GM21717 (cell line): ENCODE measurements around the gene SLC22A23.

ENCODE experiments used
- ATAC-seq: cut with Tn5 transposase; IDR thresholded peaks from one replicate; pipeline ENCODE4 v1.9.1; 2021; ENCODE audit warnings: mild to moderate bottlenecking, moderate library complexity; ENCODE audit not compliant: unreplicated experiment

SLC22A23 gene, protein sequence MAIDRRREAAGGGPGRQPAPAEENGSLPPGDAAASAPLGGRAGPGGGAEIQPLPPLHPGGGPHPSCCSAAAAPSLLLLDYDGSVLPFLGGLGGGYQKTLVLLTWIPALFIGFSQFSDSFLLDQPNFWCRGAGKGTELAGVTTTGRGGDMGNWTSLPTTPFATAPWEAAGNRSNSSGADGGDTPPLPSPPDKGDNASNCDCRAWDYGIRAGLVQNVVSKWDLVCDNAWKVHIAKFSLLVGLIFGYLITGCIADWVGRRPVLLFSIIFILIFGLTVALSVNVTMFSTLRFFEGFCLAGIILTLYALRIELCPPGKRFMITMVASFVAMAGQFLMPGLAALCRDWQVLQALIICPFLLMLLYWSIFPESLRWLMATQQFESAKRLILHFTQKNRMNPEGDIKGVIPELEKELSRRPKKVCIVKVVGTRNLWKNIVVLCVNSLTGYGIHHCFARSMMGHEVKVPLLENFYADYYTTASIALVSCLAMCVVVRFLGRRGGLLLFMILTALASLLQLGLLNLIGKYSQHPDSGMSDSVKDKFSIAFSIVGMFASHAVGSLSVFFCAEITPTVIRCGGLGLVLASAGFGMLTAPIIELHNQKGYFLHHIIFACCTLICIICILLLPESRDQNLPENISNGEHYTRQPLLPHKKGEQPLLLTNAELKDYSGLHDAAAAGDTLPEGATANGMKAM

DNA sequence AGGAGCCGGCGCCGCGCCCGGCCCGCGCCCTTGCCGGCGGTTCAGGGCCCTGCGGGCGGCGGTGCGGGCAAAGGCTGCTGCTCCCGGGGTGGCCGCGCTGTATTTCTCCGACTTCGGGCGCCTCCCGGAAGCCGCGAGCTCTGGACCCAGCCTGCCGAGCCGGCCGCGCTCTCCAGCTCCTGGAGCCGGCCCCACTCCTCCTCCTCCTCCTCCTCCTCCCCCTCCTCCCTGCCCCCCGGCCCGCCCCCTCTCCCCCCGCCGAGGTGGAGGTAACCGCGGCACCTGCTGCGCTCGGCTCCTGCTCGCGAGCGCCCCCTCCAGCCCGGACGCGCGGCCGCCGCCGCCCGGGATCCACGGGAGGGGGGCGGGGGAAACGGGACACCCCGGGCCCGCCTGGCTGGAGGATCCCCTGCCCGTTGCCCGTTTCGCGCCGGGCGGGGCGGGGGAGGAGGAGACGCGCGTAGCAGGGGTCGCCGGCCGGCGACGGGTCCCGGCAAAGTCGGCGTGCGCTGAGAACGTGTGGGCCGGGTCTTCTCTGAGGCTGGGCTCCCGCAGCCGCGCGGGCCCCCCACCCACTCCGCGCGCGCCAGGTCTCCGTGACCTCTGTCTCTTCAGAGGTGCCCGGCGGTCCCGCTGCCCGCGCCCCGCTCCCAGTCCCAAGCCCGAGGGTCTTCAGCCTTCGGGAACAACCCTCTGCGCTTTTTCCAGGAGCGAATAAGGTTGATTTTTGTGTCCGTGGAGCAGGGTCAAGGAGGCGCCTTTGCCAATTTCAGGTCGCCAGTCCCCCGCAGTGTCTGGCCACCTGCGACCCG, at the start of gene SLC22A23:
TSS of gene SLC22A23 (minus strand) at position 153 of the 812 bp plus-strand sequence. CDS start 491 bp downstream, outside the sequence.
- no peak for ATAC-seq

DNA sequence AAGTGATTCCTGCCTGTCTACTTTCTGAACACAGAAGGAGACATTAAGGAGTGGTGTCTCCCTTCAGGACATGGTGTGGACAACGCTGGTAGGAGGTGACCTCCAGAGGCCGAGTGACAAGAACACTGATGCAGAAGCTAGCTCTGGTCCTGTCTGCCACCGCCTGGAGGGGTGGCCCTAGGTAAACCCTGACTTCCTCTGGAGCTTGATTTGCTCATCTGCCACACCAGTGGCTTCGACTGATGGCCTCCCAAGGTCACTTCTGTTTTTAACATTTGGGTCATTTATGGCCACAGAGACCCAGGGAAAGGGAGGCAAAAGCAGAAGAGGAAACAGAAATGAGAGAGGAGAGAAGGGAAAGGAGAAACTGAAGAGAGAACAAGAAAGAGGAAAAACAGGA, 49.4 kb upstream of the SLC22A23 start:
- no peak for ATAC-seq

DNA sequence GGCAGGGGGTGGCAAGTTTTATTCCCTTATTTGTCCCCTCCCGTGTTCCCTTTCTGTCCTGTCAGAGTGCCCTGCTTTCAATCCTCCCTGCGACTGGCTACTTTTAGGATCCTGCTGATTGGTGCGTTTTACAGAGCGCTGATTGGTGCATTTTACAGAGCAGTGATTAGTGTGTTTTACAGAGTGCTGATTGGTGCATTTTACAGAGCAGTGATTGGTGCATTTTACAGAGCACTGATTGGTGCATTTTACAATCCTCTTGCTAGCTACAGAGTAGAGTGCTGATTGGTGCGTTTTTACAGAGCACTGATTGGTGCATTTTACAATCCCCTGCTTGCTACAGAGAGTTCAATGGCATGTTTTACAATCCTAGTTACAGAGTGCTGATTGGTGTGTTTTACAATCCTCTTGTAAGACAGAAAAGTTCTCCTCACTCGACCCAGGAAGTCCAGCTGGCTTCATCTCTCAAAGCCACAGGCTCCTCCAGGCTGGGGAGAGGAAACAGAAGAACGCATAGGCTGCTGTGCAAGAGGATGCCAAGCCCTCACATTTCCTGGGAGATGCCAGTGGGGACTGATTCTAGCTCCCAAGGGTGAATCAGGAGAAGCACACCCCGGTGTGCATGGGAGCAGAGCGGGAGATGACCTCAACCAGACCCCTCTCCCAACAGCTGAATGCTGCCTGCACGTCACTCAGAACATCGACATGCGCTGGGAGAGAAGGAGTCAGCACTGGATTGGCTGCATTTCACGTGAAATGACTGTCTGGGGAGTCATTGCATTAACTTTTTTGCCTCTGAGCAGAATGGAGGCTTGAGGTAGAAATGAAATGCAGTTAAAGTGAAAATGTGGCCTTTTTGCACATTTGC, 48.3 kb upstream of the SLC22A23 start:
- ATAC-seq = no peak

DNA sequence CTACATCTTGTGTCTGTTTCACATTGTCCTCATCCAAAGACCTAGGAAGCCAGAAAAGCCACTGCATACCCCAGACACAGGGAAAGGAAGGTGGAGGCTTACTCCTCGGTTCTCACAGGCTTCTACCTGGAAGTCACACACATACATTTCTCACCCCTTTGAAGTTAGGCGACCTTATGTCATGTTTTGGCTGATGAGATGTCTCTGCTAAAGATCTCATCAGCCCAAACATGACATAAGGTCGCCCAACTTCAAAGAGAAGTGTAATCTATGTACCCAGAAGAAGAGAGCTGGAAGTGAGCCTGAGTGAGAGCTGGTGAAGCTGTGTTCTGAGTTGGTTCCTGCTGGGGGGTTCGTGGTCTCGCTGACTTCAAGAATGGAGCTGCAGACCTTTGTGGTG, 47.5 kb upstream of the SLC22A23 start:
- ATAC-seq = no peak

DNA sequence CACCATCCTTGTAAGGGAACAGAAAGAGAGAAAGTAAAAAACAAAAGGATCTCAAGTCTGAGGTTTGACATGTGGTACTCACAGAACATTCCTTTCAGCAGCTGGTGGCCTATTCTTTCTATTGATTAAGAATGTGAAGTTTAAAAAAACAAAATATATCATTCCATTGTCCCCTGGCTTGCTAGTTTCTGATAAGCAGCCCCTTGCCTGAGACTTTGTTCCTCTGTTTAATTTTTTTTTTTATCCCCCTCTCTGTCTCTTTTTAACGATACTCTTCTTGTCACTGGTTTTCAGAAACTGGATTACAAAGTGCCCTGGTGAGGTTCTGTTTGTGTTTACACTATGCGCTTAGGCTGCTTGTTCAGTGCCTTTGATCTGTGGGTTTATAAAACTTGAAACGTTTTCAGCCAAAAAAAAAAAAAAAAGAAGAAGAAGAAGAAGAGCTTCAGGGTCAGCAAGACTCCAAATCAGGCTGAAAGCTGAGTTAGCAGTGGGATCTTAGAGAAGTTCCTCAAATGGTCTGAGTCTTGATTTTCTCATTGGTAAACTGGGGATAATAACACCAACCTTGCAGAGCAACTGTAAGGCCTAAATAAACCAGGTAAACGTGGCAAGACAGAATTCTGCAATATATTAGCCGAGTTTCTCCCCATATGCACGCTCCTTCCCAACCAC, 45.1 kb upstream of the SLC22A23 start:
- no peak for ATAC-seq

DNA sequence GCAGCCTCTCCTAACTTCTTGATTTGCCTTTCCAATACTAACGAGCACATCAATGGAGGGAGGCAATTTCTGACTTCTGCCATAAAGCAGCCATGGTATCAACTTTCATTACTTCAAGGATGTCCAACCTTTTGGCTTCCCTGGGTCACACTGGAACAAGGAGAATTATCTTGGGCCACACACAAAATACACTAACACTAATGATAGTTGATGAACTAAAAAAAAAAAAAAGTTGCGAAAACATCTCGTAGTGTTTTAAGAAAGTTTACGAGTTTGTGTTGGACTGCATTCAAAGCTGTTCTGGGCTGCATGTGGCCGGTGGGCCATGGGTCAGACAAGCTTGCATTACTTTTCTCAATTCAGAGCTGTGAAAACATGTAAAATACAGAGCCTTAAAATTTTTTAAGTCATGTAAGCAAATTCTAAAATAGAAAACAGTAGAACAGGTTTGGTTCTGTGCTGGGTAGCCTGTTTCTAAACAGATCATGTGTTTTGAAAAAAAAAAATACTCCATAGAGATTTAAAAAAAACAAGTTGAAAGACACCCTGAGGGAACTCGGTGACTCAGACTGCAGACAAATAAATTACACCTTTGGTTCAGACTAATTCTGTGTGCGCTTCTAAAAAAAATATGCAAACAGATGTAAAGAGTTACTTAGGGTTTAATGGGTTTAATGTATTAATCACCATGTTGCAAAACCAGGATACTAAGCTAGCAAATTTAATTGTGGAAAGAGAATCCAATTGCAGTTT, 43.6 kb upstream of the SLC22A23 start:
- no peak for ATAC-seq

DNA sequence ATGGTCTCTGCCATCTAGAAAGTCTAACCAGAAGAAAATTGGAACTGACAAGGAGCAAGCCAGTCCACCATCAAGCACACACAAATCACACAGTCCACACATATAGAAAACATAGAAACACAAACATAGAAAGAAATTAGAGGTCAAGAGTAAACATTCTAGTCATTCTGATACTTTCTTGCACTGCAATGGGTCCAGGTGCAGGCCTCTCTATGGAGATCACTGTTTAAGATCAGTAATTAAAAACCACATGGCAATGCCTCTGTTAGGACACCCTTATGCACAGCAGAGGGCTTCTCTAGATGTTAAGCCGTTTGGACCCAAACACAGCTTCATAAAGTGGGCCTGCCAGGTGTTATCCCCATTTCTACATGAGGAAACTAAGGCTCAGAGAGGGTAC, 42.8 kb upstream of the SLC22A23 start:
- ATAC-seq = no peak

DNA sequence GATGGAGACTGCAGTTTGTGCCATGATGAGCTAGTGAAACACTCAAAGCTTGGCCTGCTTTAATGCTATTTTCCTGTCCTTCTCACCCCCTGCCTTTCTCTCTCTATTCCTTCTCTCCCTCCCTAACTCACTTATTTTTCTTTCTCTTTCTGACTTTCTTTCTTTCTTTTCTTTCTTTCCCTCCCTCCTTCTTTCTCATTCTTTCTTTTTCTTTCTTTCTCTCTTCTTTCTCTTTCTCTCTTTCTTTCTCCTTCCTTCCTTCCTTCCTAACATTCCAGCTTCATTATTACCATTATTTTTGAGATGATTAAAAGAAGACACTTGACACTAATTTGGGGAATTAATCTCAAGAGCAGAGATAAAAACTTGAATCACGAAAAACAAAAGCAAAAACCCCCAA, 39.5 kb upstream of the SLC22A23 start:
- ATAC-seq = no peak

DNA sequence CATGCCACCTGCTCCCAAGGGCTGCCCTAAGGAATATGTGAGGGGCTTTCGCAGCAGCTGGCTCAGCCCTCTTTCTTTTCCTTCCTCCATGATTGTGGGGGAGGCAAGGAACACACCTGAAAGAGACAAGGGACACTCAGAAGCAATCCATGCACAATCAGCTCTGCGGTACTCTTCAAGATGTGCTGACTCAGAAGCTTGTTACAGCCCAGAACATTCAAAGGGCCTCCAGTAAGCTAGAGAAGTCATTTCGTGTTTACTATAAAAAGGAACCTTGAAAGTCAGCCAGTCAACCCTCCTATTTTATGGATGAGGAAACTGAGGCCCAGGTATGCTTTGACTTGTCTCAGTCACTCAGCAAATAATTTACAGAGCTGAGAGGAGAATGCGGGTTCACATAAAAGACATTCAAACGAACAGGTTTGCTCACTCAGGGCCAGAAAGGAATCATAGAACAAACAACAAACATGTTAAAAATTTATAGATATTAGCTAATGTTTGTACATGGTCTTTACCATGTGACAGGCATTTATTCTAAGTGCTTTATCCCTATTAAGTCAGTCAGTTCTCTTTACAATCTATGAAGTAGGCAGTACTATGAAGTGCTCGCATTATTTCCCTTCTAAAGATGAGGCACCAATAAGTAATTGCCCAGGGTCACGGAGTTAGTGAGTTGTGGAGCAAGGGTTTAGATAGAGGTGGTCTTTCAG, 37.7 kb upstream of the SLC22A23 start:
- ATAC-seq = no peak

DNA sequence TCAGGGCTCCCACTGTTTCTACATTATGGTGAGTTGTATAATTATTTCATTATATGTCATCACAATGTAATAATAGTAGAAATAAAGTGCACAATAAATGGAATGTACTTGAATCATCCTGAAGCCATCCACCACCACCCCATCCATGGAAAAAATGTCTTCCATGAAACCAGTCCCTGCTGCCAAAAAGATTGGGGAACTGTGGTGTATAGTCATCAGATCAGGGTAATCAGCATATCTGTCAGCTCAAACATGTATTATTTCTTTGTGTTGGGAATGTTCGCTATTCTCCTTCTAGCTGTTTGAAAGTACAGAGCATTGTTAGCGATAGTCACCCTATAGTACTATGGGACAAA, 33.8 kb upstream of the SLC22A23 start:
- ATAC-seq = no peak

DNA sequence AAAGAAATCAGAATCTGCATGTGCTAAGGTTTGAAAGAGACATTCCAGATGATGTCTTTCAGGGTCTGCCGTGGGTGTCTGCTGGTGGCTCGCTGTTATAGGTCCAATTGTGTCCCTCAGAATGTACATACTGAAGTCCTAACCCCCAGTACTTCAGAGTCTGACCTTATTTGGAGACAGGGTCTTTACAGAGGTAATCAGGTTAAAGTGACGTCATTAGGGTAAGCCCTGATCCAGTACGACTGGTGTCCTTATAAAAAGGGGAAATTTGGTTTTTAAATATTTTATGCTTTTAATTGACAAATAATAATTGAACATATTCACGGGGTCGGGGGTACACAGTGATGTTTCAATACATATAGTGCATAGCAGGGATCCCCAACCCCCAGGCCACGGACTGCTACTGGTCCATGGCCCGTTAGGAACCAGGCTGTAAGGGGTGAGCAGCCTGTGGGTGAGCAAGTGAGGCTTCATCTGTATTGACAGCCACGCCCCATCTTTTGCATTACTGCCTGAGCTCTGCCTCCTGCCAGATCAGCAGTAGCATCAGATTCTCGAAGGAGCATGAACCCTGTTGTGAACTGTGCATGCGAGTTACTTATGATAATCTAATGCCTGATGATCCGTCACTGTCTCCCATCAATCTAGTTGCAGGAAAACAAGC, 33.2 kb upstream of the SLC22A23 start:
- no peak for ATAC-seq

DNA sequence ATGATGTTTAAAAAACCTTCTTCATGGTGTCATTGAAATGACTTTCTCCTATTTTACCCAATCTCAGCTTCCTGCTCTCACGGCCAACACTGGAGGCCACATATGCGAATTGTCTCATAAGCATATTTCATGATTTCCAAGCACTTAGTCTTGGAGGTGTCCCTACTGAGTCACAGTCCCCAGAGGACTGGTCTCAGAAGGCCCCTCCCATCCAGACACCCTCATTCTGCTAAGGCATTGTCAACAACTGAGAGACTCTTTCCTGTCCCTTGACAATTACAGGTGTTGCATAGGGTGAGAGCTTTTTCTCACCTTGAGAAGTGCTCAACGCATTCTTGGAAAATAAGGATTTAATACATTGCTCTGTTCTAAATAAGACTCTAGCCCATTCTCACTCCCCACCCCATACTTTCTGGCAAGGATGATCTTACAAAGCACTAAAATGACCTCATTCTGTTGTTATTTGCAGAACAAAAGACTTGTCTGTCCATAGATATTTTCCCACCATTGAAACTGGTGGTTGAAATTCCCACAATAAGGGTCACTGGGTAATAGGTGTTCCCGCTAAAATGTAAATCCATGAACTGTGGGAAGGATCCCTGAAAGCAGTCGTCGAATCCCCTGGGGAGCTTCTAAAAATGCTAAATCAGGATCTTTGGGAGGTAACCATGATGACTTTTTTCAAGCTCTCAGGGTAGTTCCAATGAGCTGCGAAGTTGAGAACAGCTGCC, 32.3 kb upstream of the SLC22A23 start:
- no peak for ATAC-seq

DNA sequence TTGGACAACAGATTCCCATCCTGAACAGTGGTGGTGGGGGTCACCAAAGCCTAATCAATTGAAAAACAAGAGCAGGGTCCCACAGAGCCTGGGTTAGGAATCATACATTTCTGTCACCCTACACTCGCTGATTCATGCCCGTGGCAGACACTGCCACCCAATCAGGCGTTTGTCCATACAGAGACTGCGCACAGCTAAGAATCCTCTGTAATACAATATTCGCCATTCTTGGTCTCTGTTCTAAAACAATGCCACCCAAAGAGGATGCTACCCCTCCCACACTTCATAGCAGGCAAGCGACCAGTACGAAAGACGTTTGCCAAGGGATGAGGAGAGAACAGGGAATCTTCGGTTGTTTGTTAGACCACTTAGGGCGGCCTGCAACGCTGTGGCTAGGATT, 28.1 kb upstream of the SLC22A23 start:
- no peak for ATAC-seq

DNA sequence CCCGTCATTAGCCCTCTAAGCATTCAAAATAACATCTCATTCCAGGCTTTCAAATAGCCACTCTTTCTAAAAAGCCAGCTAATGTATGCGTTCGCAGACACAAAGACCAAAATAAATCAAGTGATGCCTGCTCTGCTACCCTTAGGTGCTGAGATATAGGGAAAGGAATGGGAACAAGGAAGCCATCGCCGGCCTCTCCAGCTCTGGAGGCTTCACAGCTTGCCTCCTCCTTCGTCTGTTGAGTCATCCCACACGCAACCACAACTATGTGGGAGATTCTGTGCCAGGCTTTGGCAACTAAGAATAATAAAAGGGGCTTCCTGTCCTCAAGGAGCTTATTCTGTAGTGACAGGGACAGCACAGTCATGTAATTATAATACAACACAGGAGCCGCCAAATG, 27.3 kb upstream of the SLC22A23 start:
- no peak for ATAC-seq

DNA sequence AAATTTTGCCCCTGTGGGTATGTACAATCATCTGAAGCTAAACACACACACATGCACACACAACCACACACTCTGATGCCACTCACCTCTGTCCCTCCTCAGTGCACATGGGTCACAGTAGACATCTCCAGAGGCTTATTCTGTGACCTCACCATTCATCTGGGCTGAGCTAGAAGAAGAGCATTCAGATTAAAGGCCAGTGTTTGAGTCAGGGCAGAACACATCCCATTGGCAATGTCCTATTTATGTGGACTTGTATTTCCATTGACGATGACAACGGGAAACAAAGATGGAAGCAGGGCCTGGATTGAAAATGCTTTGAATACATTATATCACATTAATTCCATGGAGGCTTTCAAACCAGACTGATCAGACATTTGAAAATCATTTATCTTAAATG, 26.8 kb upstream of the SLC22A23 start:
- ATAC-seq = no peak

DNA sequence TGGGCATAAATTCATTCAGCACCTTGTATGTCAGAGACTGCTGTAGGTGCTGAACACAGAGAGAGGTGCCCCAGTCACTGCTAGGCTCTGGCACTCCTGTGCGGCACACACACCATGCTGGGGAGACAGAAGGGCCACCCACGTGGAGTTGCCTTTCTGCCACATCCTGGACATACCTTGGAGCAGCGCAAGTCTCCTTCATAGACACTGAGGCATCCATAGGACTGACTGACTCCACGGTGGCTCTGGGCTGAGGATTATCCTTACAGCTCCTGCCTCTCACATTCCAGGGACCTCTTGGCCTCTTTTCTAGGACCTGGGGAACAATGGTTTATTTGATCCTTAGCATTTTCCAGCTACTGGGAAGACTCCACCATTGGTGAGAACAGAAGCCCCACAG, 26.0 kb upstream of the SLC22A23 start:
- ATAC-seq = no peak

DNA sequence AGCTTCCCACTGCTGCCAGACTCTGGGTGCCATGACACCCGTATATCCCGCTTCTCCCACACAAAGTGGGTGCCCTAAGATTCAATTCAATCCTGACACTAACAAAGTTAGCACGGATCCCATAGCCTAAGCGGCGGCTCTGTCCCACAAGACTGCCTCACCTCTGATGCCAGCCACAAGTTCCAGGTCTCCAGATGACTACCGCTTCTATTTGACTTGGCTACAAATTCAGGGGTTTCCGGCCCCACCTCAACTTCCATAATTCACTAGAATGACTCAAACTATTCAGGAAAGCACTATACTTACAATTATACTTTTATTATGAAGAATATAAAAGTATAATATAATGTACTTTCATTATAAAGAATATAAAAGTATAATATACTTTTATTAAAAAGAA, 24.8 kb upstream of the SLC22A23 start:
- ATAC-seq = no peak

DNA sequence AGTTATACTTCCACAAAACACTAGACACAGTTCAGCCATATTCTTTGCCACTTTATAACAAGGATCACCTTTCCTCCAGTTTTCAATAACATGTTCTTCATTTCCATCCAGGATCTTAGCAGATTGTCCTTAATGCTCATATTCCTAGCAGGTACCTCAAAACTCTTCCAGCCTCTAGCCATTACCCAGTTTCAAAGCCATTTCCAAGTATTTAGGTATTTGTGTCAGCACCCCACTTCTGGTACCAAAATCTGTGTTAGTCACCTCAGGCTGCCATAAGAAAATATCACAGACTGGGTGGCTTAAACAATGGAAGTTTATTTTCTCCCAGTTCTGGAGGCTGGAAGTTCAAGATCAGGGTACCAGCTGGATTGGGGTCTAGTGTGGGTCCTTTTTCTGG, 23.2 kb upstream of the SLC22A23 start:
- ATAC-seq = no peak
